Esophagus muscularis mucosa (tissue), 4 donors: ENCODE measurements around the gene AURKA.

Source experiments
- EP300 ChIP-seq: sonication (generic); formaldehyde crosslinking; IDR thresholded peaks from one replicate; pipeline ENCODE4 v1.6.1; 2017; ENCODE audit warnings: antibody characterized with exemption
- POLR2A ChIP-seq: fragments of 450-650 bp; IDR thresholded peaks from one replicate; pipeline ENCODE4 v1.6.1; 2017; ENCODE audit warnings: antibody characterized with exemption, moderate library complexity, mild to moderate bottlenecking, low read depth
- POLR2AphosphoS5 ChIP-seq, 2 donors: sonication (generic); formaldehyde crosslinking; IDR thresholded peaks; one replicate each; pipeline ENCODE4 v1.6.1; 2017; ENCODE audit warnings: antibody characterized with exemption in 2 of 2
- TF ChIP-seq, protein P1 (sequence below), 3 experiments: fragments of 200-600 bp in 2 of 3; fragments of 450-650 bp in 1 of 3; sonication (generic) in 2 of 3; IDR thresholded peaks; one replicate each; pipeline ENCODE4 v1.5.1; 2017 to 2019; ENCODE audit warnings: antibody characterized with exemption in 3 of 3, mild to moderate bottlenecking in 2 of 3, moderate library complexity in 1 of 3

GRCh38 chr20:56350842-56351241, 41.2 kb downstream of the AURKA start:
- TF ChIP-seq POLR2AphosphoS5 (IDR thresholded peaks at IDR 0.05) (no peak), POLR2A (no peak), EP300 (no peak)
- TF ChIP-seq, protein P1, sequence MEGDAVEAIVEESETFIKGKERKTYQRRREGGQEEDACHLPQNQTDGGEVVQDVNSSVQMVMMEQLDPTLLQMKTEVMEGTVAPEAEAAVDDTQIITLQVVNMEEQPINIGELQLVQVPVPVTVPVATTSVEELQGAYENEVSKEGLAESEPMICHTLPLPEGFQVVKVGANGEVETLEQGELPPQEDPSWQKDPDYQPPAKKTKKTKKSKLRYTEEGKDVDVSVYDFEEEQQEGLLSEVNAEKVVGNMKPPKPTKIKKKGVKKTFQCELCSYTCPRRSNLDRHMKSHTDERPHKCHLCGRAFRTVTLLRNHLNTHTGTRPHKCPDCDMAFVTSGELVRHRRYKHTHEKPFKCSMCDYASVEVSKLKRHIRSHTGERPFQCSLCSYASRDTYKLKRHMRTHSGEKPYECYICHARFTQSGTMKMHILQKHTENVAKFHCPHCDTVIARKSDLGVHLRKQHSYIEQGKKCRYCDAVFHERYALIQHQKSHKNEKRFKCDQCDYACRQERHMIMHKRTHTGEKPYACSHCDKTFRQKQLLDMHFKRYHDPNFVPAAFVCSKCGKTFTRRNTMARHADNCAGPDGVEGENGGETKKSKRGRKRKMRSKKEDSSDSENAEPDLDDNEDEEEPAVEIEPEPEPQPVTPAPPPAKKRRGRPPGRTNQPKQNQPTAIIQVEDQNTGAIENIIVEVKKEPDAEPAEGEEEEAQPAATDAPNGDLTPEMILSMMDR (IDR thresholded peaks at IDR 0.05) = no peak
